ENCODE measurements around the gene LAD1. TPM values are rescaled to one million over a fixed set of nuclear protein-coding genes. Genes with fewer than 3 reads are reported as not detected.

Gene LAD1
- polyA plus RNA-seq, 1 donor = 96.4 TPM

DNA sequence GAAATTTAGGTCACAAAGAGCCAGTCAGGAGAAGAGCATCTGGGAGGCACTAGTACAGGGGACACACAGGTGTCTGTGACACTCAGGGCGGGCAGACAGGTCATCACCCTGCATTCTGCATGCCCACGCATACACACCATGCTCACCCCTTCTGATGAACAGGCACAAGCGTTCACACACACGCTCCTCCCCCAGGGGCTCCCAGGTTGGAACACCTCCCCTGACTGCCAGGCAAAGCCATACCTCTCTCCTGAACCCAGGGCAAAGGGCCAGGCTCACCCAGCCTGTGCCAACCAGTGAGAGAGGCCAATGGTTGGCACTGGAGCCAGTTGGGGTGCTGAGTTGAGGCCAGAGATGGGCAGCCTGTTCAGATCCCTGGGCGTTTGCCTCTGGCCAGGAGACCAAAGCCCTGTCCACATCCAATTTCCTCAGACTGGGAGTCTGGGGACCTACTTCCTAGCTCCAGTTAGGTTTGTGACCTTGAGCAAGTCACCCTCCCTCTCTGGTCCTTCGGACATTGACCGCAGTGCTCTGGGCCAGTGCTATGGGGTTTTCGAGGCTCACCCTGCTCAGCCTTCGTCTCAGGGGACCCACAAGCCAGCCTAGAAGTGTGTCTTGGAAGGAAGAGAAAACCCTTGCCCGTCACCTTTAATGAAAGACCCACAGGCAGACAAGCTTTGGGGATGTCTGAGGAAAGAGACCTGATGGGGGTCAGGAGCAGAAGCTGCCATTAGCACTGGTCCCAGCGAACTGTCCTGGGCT is 5.8 kb upstream of the LAD1 start:
- H3K4me1 ChIP-seq (ENCODE audit: control insufficient read depth, insufficient read depth, low read length) = peaks cover 73% of the 10 kb centered on the region
- peak overlapping the region; percentile 98 for H3K27ac ChIP-seq (ENCODE audit: low read length)
- H3K9me3 ChIP-seq (ENCODE audit: control insufficient read depth, low read depth, low read length) = no peaks in the 10 kb centered on the region
- peak overlapping the region; percentile 17 for H3K4me3 ChIP-seq (ENCODE audit: low read length)
- H3K27me3 ChIP-seq (ENCODE audit: control insufficient read depth, insufficient read depth, low read length) = peaks cover 6% of the 10 kb centered on the region
- WGBS (ENCODE audit: insufficient coverage, low lambda C conversion rate) = no CpG with 5 or more reads among the region's 11 CpGs
- peaks cover 5% of the 10 kb centered on the region for H3K36me3 ChIP-seq (ENCODE audit: control insufficient read depth, insufficient read depth, low read length)
- peak in 1 of 2 donors; percentile 53 for DNase-seq

GRCh38 chr1:201404055-201404454 is 4.9 kb upstream of the LAD1 start:
- DNase-seq = peak in 1 of 2 donors; percentile 62
- Histone ChIP-seq H3K9me3 (ENCODE audit: control insufficient read depth, low read depth, low read length) (no peaks in the 10 kb centered on the region), H3K27me3 (ENCODE audit: control insufficient read depth, insufficient read depth, low read length) (peaks cover 11% of the 10 kb centered on the region), H3K27ac (ENCODE audit: low read length) (peak overlapping the region; percentile 98), H3K36me3 (ENCODE audit: control insufficient read depth, insufficient read depth, low read length) (peaks cover 5% of the 10 kb centered on the region), H3K4me1 (ENCODE audit: control insufficient read depth, insufficient read depth, low read length) (peaks cover 73% of the 10 kb centered on the region), H3K4me3 (ENCODE audit: low read length) (no peak overlapping the region)
- WGBS (ENCODE audit: insufficient coverage, low lambda C conversion rate) = no CpG with 5 or more reads among the region's 7 CpGs

DNA sequence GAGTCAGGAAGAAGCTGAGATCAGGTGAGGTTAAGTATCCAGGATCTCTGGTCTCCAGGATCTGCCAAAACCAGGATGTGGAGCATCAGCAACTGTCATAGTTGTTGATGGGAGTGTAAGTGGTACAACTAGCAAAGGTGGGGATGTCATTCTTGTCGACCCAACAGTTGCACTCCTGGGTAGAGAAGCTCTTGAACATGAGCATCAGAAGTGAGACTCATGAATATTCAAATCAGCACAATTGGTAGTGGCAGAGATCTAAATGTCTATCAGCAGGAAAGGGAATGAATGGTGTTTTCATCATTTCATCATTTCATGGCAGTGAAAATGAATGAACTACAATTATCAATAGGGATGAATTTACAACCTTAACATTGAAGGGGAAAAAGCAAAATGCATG is 4.2 kb upstream of the LAD1 start:
- DNase-seq = no peak
- no peaks in the 10 kb centered on the region for H3K9me3 ChIP-seq (ENCODE audit: control insufficient read depth, low read depth, low read length)
- H3K4me3 ChIP-seq (ENCODE audit: low read length) = no peak overlapping the region
- H3K4me1 ChIP-seq (ENCODE audit: control insufficient read depth, insufficient read depth, low read length) = peaks cover 73% of the 10 kb centered on the region
- peaks cover 5% of the 10 kb centered on the region for H3K36me3 ChIP-seq (ENCODE audit: control insufficient read depth, insufficient read depth, low read length)
- WGBS (ENCODE audit: insufficient coverage, low lambda C conversion rate) = no CpG with 5 or more reads among the region's 1 CpG
- H3K27ac ChIP-seq (ENCODE audit: low read length) = no peak overlapping the region
- peaks cover 17% of the 10 kb centered on the region for H3K27me3 ChIP-seq (ENCODE audit: control insufficient read depth, insufficient read depth, low read length)

GRCh38 chr1:201401700-201402099 is 2.6 kb upstream of the LAD1 start:
- Histone ChIP-seq H3K4me3 (ENCODE audit: low read length) (no peak overlapping the region), H3K9me3 (ENCODE audit: control insufficient read depth, low read depth, low read length) (no peaks in the 10 kb centered on the region), H3K27me3 (ENCODE audit: control insufficient read depth, insufficient read depth, low read length) (peaks cover 17% of the 10 kb centered on the region), H3K27ac (ENCODE audit: low read length) (peak overlapping the region; percentile 92), H3K36me3 (ENCODE audit: control insufficient read depth, insufficient read depth, low read length) (peaks cover 5% of the 10 kb centered on the region), H3K4me1 (ENCODE audit: control insufficient read depth, insufficient read depth, low read length) (peaks cover 64% of the 10 kb centered on the region)
- WGBS (ENCODE audit: insufficient coverage, low lambda C conversion rate) = no CpG with 5 or more reads among the region's 2 CpGs
- no peak for DNase-seq

DNA sequence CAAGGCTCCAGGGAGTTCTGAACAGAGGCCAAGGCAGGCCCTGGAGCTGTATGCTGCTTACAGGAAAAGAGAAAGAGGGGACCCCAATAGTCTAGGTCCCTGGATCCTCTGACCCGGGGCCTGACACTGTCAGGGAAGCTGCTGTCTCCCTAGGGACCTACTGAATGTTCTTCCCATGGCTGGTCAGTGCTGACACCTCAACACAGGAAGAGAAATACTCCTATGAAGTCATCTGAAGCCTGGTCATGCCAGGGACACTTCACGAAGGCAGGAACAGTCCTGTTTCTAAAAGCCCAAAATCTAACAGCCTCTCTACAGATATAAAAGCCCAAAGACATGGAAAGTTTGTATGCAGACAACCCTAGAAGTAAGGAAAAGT is 1.7 kb upstream of the LAD1 start:
- Histone ChIP-seq H3K9me3 (ENCODE audit: control insufficient read depth, low read depth, low read length) (no peaks in the 10 kb centered on the region), H3K36me3 (ENCODE audit: control insufficient read depth, insufficient read depth, low read length) (peaks cover 5% of the 10 kb centered on the region), H3K27me3 (ENCODE audit: control insufficient read depth, insufficient read depth, low read length) (peaks cover 17% of the 10 kb centered on the region), H3K27ac (ENCODE audit: low read length) (peak overlapping the region; percentile 92), H3K4me3 (ENCODE audit: low read length) (no peak overlapping the region), H3K4me1 (ENCODE audit: control insufficient read depth, insufficient read depth, low read length) (peaks cover 63% of the 10 kb centered on the region)
- DNase-seq = no peak
- no CpG with 5 or more reads among the region's 2 CpGs for whole genome bisulfite sequencing (ENCODE audit: insufficient coverage, low lambda C conversion rate)

DNA sequence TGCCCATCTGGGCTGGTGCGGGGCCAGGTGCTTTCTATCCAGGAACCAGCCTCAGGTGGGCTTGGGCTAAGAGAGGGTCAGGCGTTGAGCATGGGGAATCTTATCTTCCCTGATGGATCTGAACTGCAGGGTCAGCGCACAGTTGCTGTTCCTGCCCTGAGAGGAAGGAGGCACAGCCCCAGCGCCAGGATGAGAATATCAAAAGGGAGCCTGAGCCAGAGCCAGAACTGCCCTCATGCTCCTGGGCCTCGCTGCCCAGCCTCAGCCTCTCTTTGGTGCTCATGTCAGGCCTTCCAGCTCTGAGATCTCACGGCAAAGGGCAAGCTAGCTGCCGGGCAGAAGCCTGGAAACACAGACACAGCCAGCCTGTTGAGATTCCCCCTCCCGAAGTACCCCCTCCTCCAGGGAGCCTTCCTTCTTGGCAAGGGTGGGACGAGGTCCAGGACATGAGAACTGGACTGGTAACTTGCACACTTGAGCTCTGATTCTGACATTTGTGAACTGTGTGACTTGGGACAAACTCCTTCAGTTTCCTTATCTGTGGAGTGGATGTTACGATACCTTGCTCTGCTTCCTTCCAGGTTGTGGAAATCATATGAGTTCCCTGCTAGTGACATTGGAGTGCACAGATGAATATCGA is 1.2 kb upstream of the LAD1 start:
- Histone ChIP-seq H3K27ac (ENCODE audit: low read length) (peak overlapping the region; percentile 92), H3K27me3 (ENCODE audit: control insufficient read depth, insufficient read depth, low read length) (peaks cover 17% of the 10 kb centered on the region), H3K9me3 (ENCODE audit: control insufficient read depth, low read depth, low read length) (no peaks in the 10 kb centered on the region), H3K4me3 (ENCODE audit: low read length) (peak overlapping the region; percentile 91), H3K36me3 (ENCODE audit: control insufficient read depth, insufficient read depth, low read length) (peaks cover 5% of the 10 kb centered on the region), H3K4me1 (ENCODE audit: control insufficient read depth, insufficient read depth, low read length) (peaks cover 65% of the 10 kb centered on the region)
- peak in 1 of 2 donors; percentile 74 for DNase-seq
- WGBS (ENCODE audit: insufficient coverage, low lambda C conversion rate) = 33% methylated on average over 1 of the region's 11 CpGs

DNA sequence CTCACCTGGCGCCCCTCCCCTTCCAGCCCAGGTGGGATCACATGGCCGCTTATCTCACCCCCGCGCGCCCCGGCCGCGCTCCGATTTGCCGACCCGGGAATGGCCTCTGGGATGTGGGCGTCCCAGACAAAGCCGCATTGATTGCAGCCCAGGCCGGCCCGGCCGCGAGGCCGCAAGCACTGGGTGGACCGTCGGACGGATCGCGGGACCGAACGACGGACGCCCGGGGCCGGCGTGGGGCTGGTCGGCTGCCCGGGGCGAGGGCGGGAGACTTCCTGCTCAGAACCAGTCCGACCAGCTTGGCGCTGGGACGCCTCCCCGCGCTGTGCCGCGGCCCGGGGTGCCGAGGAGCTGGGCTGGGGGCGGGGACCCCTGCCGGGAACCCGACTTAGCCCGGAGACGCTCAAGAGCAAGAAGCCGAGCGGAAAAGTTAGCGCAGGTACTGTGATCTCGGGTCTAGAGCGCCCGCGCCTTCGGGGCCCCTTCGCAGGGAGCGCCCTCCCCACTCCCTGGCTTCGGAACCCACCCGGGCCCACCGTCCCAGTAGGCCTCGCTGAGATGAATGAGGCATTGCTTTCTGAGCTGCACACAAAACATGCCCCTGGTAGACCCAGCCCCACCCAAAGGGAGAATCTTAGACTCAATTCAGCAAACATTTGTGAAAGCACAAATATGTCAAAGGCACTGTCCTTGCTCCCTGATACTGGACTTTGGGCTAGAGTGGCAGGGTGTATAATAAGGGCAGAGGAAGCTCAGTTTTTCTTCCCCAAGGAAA is 415 bp upstream of the LAD1 start:
- peak; percentile 87 to 94 for DNase-seq
- H3K27me3 ChIP-seq (ENCODE audit: control insufficient read depth, insufficient read depth, low read length) = peaks cover 17% of the 10 kb centered on the region
- WGBS (ENCODE audit: insufficient coverage, low lambda C conversion rate) = no CpG with 5 or more reads among the region's 62 CpGs
- no peaks in the 10 kb centered on the region for H3K9me3 ChIP-seq (ENCODE audit: control insufficient read depth, low read depth, low read length)
- peak overlapping the region; percentile 92 for H3K27ac ChIP-seq (ENCODE audit: low read length)
- H3K4me3 ChIP-seq (ENCODE audit: low read length) = peak overlapping the region; percentile 91
- H3K4me1 ChIP-seq (ENCODE audit: control insufficient read depth, insufficient read depth, low read length) = peaks cover 65% of the 10 kb centered on the region
- peaks cover 7% of the 10 kb centered on the region for H3K36me3 ChIP-seq (ENCODE audit: control insufficient read depth, insufficient read depth, low read length)

GRCh38 chr1:201397675-201398074 is 1.4 kb downstream of the LAD1 start:
- H3K27ac ChIP-seq (ENCODE audit: low read length) = peak overlapping the region; percentile 92
- no CpG with 5 or more reads among the region's 2 CpGs for WGBS (ENCODE audit: insufficient coverage, low lambda C conversion rate)
- H3K36me3 ChIP-seq (ENCODE audit: control insufficient read depth, insufficient read depth, low read length) = peaks cover 10% of the 10 kb centered on the region
- H3K4me3 ChIP-seq (ENCODE audit: low read length) = peak overlapping the region; percentile 91
- peaks cover 17% of the 10 kb centered on the region for H3K27me3 ChIP-seq (ENCODE audit: control insufficient read depth, insufficient read depth, low read length)
- peak; percentile 89 to 92 for DNase-seq
- H3K4me1 ChIP-seq (ENCODE audit: control insufficient read depth, insufficient read depth, low read length) = peaks cover 63% of the 10 kb centered on the region
- H3K9me3 ChIP-seq (ENCODE audit: control insufficient read depth, low read depth, low read length) = no peaks in the 10 kb centered on the region

DNA sequence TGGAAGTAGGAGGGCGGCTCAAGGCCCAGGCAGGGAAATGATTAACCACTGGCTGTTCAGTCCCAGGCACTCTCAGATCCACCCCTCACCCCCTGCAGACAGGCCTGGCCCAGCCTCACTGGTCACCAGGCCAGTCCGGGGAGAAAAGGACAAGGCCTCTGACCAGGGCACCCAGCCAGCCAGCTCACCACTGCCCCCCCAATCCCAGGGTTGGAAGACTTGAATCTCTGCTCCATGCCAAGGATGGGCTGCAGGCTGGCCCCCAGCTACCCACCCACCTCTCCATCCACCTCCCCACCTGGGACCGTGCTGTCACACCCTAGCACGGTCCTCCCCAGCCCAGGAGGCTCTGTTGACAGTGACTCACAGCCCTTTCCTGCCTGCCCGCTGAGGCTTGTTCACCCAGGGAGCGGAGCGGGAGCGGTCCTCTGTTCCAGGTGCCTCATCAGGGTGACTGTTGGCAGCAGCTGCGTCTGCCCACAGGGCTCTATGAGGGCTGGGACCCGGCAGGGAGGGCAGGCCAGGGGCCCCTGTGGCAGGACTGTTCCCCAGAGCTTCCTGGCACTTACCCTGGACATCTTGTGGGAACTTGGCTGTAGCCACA is 2.2 kb downstream of the LAD1 start:
- no CpG with 5 or more reads among the region's 10 CpGs for WGBS (ENCODE audit: insufficient coverage, low lambda C conversion rate)
- peaks cover 15% of the 10 kb centered on the region for H3K36me3 ChIP-seq (ENCODE audit: control insufficient read depth, insufficient read depth, low read length)
- DNase-seq = peak; percentile 75 to 91
- H3K27ac ChIP-seq (ENCODE audit: low read length) = peak overlapping the region; percentile 92
- H3K27me3 ChIP-seq (ENCODE audit: control insufficient read depth, insufficient read depth, low read length) = peaks cover 17% of the 10 kb centered on the region
- H3K4me3 ChIP-seq (ENCODE audit: low read length) = peak overlapping the region; percentile 91
- H3K9me3 ChIP-seq (ENCODE audit: control insufficient read depth, low read depth, low read length) = no peaks in the 10 kb centered on the region
- H3K4me1 ChIP-seq (ENCODE audit: control insufficient read depth, insufficient read depth, low read length) = peaks cover 62% of the 10 kb centered on the region

DNA sequence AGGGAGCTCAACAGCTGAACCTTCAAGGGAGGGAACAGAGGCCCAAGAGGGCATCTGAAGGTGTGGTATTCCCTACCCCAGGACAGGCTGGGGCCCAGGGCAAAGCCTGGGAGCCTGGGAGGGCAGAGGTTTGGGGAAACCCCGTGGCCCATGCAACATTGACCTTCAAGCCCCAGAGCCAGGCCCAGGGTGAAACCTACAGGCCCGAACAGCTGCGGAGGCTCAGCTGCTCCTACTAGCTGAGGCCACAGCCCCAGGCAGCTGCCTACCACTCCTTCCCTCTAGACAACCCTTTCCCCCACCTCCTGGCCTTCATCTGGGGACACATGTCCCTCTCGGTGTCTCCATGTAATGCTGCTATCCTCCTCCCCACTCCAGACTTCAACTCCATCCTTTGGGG is 3.2 kb downstream of the LAD1 start:
- peaks cover 17% of the 10 kb centered on the region for H3K27me3 ChIP-seq (ENCODE audit: control insufficient read depth, insufficient read depth, low read length)
- peaks cover 59% of the 10 kb centered on the region for H3K4me1 ChIP-seq (ENCODE audit: control insufficient read depth, insufficient read depth, low read length)
- no CpG with 5 or more reads among the region's 4 CpGs for WGBS (ENCODE audit: insufficient coverage, low lambda C conversion rate)
- H3K9me3 ChIP-seq (ENCODE audit: control insufficient read depth, low read depth, low read length) = no peaks in the 10 kb centered on the region
- H3K36me3 ChIP-seq (ENCODE audit: control insufficient read depth, insufficient read depth, low read length) = peaks cover 11% of the 10 kb centered on the region
- DNase-seq = peak in 1 of 2 donors; percentile 38
- H3K4me3 ChIP-seq (ENCODE audit: low read length) = peak overlapping the region; percentile 91
- peak overlapping the region; percentile 92 for H3K27ac ChIP-seq (ENCODE audit: low read length)
